HEK293T (cell line): ENCODE data around the gene IPO9.
"Not testable (repeated sequence)": the region's sequence is repeated elsewhere in the genome, so short reads cannot be mapped to it uniquely, and the experiment has no call there.

ENCODE experiments used
- CTCF ChIA-PET: fragments of 350-600 bp; formaldehyde crosslinking; extraction: SDS; loops from one replicate; lab custom pipeline; 2021; ENCODE audit warnings: antibody characterized with exemption, inconsistent platforms; lab: Yijun Ruan, JAX
- POLR2A ChIA-PET: fragments of 350-600 bp; formaldehyde crosslinking; extraction: SDS; loops from one replicate; lab custom pipeline; 2020; ENCODE audit warnings: antibody characterized with exemption, inconsistent platforms; lab: Yijun Ruan, JAX
- DNase-seq: peaks from one replicate; pipeline ENCODE4 v3.0.0; 2012; ENCODE audit warnings: mixed read lengths; ENCODE audit errors: extremely low spot score
- ARNT ChIP-seq: fragments of 450-650 bp; IDR thresholded peaks from 2 replicates; pipeline ENCODE4 v1.6.1; 2017; ENCODE audit warnings: mild to moderate bottlenecking
- BHLHE40 ChIP-seq: fragments of 450-650 bp; IDR thresholded peaks from 2 replicates; pipeline ENCODE4 v1.6.1; 2016; ENCODE audit warnings: mild to moderate bottlenecking, moderate library complexity, borderline replicate concordance
- CTBP1 ChIP-seq: fragments of 450-650 bp; IDR thresholded peaks from 2 replicates; pipeline ENCODE4 v1.6.1; 2016; ENCODE audit warnings: borderline replicate concordance
- ELF4 ChIP-seq: fragments of 450-650 bp; IDR thresholded peaks from 2 replicates; pipeline ENCODE4 v1.6.1; 2017; ENCODE audit warnings: antibody characterized with exemption
- FOXA1 ChIP-seq: fragments of 450-650 bp; IDR thresholded peaks from 2 replicates; pipeline ENCODE4 v1.6.1; 2016; ENCODE audit warnings: mild to moderate bottlenecking
- FOXK2 ChIP-seq: fragments of 450-650 bp; IDR thresholded peaks from 2 replicates; pipeline ENCODE4 v1.6.1; 2016; ENCODE audit warnings: mild to moderate bottlenecking
- FOXM1 ChIP-seq: fragments of 450-650 bp; IDR thresholded peaks from 2 replicates; pipeline ENCODE4 v1.6.1; 2017; ENCODE audit warnings: mild to moderate bottlenecking, borderline replicate concordance
- HDGF ChIP-seq: fragments of 450-650 bp; IDR thresholded peaks from 2 replicates; pipeline ENCODE4 v1.6.1; 2017; ENCODE audit warnings: antibody characterized with exemption, borderline replicate concordance
- L3MBTL2 ChIP-seq: fragments of 450-650 bp; conservative IDR thresholded peaks from 2 replicates; pipeline ENCODE4 v1.6.1; 2016; ENCODE audit warnings: mild to moderate bottlenecking
- LEF1 ChIP-seq: fragments of 450-650 bp; IDR thresholded peaks from 2 replicates; pipeline ENCODE4 v1.6.1; 2017; ENCODE audit warnings: mild to moderate bottlenecking, borderline replicate concordance
- NFRKB ChIP-seq: fragments of 450-650 bp; IDR thresholded peaks from 2 replicates; pipeline ENCODE4 v1.6.1; 2016; ENCODE audit warnings: mild to moderate bottlenecking, moderate library complexity
- SP1 ChIP-seq: fragments of 450-650 bp; IDR thresholded peaks from 2 replicates; pipeline ENCODE4 v1.6.1; 2017
- SUZ12 ChIP-seq: fragments of 450-650 bp; IDR thresholded peaks from 2 replicates; pipeline ENCODE4 v1.6.1; 2016; ENCODE audit warnings: mild to moderate bottlenecking
- TARDBP ChIP-seq: fragments of 450-650 bp; IDR thresholded peaks from 2 replicates; pipeline ENCODE4 v1.6.1; 2016
- ZNF384 ChIP-seq: fragments of 450-650 bp; IDR thresholded peaks from 2 replicates; pipeline ENCODE4 v1.6.1; 2016
- TF ChIP-seq, protein P1 (sequence below): fragments of 450-650 bp; IDR thresholded peaks from 2 replicates; pipeline ENCODE4 v1.6.1; 2016

IPO9 gene

DNA sequence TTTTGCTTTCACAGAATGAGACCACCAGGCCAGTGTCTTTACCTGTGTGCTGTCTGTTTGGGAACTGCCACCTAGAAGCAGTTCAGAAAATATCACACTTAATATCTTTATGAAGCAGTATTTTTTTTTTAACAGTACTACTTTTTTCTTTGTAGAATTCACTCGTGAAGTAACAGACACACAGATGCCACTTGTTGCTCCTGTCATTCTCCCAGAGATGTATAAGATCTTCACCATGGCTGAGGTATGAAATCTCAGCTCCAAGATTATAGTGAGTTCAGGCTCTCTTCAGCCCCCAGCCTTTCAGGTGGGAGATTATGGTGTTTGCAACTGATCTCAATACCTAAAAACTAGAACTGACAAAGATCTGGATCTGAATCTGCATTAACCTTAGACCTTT, 23.0 kb downstream of the IPO9 start:
- POLR2A ChIA-PET = no interaction called here
- CTCF ChIA-PET = no interaction called here

DNA sequence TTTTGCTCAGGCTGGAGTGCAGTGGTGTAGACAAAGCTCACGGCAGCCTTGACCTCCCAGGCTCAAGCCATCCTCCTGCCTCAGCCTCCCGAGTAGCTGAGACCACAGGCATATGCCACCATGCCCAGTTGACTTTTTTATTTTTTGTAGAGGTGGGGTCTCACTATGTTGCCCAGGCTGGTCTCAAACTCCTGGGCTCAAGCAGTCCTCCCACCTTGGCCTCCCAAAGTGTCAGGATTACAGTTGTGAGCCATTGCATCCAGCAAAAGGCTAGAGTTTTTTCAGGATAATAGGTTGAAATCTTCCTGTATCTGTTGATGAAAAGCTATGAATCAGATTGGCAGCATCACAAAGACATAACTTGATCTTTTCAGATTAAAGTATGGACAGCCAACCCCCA, 27.8 kb downstream of the IPO9 start:
- DNase-seq, POLR2A ChIA-PET: not testable (repeated sequence)
- CTCF ChIA-PET = interaction anchor here (0.9 kb wide), 1 partner anchor 11 kb away, joined by 3 read pairs; no protein-coding TSS in a partner anchor

More for the DNA sequence above, 23.0 kb downstream of the IPO9 start:
- TF ChIP-seq ZNF384 = no peak
- DNase-seq = no peak

DNA sequence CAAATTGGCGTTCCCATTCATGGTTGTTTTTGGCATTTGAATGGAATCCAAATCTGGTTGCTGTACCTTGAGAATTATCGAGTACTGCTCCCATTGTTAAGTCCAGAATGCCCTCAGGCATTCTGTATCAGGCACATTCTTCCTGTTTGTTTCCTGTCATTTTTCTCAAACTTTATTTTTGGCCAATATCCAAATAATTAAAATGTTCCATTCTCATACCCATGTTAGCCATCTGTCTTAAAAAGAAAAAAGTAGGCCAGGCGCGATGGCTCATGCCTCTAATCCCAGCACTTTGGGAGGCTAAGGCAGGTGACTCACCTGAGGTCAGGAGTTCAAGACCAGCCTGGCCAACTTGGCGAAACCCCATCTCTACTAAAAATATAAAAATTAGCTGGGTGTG, 30.5 kb downstream of the IPO9 start:
- TF ChIP-seq TARDBP (no peak), FOXA1 (no peak), ELF4 (no peak), L3MBTL2 (no peak), SP1 (no peak), FOXM1 (no peak), BHLHE40 (no peak), CTBP1 (no peak), FOXK2 (no peak), SUZ12 (no peak), ARNT (no peak), NFRKB (no peak), HDGF (no peak), ZNF384 (no peak), LEF1 (no peak)
- TF ChIP-seq, protein P1, sequence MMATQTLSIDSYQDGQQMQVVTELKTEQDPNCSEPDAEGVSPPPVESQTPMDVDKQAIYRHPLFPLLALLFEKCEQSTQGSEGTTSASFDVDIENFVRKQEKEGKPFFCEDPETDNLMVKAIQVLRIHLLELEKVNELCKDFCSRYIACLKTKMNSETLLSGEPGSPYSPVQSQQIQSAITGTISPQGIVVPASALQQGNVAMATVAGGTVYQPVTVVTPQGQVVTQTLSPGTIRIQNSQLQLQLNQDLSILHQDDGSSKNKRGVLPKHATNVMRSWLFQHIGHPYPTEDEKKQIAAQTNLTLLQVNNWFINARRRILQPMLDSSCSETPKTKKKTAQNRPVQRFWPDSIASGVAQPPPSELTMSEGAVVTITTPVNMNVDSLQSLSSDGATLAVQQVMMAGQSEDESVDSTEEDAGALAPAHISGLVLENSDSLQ = no peak
- ChIA-PET POLR2A (no interaction called here), CTCF (no interaction called here)
- DNase-seq = no peak

DNA sequence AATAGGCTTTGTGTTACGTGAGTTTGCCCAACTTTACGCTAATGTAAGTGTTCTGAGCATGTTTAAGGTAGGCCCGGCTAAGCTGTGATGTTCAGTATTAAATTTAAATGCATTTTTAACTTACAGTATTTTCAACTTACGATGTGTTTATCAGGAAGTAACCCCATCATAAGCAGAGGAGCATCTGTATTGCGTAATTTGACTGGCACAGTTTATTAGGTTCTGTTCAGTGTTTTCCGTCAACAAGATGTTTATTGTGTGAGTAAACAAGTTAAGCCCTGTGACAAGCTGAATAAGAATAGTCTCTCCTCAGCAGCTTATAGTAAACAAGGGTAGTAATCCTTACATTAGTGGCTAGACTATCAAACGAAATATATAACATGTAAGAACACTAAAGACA, 32.5 kb downstream of the IPO9 start:
- no peak for DNase-seq
- ChIA-PET CTCF (no interaction called here), POLR2A (no interaction called here)
- TF ChIP-seq SUZ12 (no peak), ZNF384 (no peak), FOXA1 (no peak), CTBP1 (no peak), L3MBTL2 (no peak), TARDBP (no peak), NFRKB (no peak), FOXM1 (no peak), BHLHE40 (no peak)
- TF ChIP-seq, protein P1 = no peak

DNA sequence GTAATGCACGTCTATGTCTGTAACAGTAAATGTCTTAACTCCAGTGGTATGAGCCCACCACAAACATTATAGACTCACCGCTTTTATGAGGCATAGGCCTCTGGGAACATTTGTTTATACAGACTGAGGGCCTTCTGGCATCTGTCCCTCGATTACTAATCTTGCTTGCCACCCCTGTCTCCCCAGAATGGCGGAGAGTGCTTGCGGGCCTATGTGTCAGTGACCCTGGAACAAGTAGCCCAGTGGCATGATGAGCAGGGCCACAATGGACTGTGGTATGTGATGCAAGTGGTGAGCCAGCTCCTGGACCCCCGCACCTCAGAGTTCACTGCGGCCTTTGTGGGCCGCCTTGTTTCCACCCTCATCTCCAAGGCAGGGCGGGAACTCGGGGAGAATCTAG, 41.4 kb downstream of the IPO9 start:
- ChIA-PET CTCF (no interaction called here), POLR2A (no interaction called here)

DNA sequence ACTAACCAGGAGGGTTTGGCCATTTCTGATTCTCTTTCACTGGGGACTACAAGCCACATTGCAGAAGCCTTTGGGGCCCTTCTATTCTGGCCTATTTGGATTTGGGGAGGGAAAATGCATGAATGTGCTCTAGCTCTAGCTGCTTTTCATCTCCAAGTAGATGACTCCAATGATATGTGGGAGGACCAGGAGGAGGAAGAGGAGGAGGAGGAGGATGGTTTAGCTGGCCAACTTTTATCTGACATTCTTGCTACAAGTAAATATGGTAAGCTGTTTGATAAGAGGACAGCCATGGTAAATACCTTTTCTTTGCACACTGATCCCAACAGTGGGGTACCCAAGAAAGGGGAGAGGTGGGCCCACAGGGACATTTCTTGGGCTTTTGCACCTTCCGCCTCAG, 45.7 kb downstream of the IPO9 start:
- TF ChIP-seq, protein P1 = no peak
- TF ChIP-seq SP1 (no peak), ARNT (no peak), TARDBP (no peak), FOXM1 (no peak), NFRKB (no peak), ELF4 (no peak), LEF1 (no peak), L3MBTL2 (no peak), FOXK2 (no peak), CTBP1 (no peak), FOXA1 (no peak), HDGF (no peak), BHLHE40 (no peak), SUZ12 (no peak), ZNF384 (no peak)
- ChIA-PET CTCF (interaction anchor here (1.0 kb wide), 1 partner anchor 261 kb away, joined by 3 read pairs; no protein-coding TSS in a partner anchor), POLR2A (no interaction called here)
- no peak for DNase-seq

More for the DNA sequence above, 41.4 kb downstream of the IPO9 start:
- TF ChIP-seq FOXA1 (no peak), ELF4 (no peak), ZNF384 (no peak), SUZ12 (no peak), BHLHE40 (no peak), ARNT (no peak), TARDBP (no peak), FOXK2 (no peak), FOXM1 (no peak)
- DNase-seq = no peak

DNA sequence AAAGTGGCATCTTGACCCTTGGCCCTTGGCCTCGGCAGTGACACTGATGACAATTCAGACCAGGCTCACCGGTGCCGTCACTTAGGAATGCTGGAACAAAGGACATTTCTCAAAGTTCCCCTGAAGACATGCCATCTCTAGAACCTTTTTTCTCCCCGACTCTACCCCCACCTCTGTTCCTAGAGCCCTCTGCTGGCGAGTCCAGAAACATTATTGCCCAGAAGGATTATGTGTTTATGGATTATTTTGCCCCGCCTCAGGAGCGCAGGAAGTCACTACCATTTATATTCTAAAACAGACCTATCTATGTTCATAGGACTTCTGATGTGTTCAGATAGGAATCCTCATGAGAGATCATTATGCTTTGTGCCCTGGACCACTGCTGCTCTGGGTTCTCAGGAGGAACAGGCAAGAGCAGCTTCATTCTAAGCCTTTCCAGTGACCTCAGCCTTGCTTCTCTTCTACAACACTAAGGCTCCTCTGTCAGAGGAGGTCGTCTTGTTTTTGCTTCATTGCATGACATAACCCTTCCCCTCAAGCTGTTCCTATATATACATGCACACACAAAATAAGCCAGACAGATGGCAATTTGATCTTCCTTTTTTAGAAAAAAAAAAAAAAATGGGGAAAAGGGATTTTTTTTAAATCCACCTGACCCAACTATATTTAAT, 47.3 kb downstream of the IPO9 start:
- TF ChIP-seq ARNT (no peak), SUZ12 (no peak), L3MBTL2 (no peak), ELF4 (no peak), NFRKB (no peak), FOXA1 (no peak), FOXK2 (no peak), SP1 (no peak), HDGF (no peak)
- TF ChIP-seq, protein P1 = no peak
- CTCF ChIA-PET = interaction anchor here (0.6 to 0.7 kb wide), 5 partner anchors 9 to 264 kb away, joined by 3 to 6 read pairs (median 3); no protein-coding TSS in a partner anchor
- peak; percentile 47 for DNase-seq
- POLR2A ChIA-PET = no interaction called here
